ENCODE measurements around the gene HS3ST6. TPM values are rescaled to one million over a fixed set of nuclear protein-coding genes. Genes with fewer than 3 reads are reported as not detected.
A peak's percentile ranks its signal among the peaks of the same experiment; 100 is the strongest.
"Not testable (repeated sequence)": the region's sequence is repeated elsewhere in the genome, so short reads cannot be mapped to it uniquely, and the experiment has no call there.

Gene HS3ST6
- total and polyA plus RNA-seq, 4 donors = 0.40 to 5.9 (median 1.4) TPM

GRCh38 chr16:1940273-1941161, 22.3 kb upstream of the HS3ST6 start:
- Histone ChIP-seq H3K9ac (ENCODE audit: insufficient read depth in 1 of 2, low read length in 2 of 2) (no peak overlapping the region), H3K27me3 (ENCODE audit: control insufficient read depth in 3 of 3, insufficient read depth in 3 of 3, low read length in 2 of 3) (no peaks in the 10 kb centered on the region), H3K4me3 (no peak overlapping the region), H3K4me1 (ENCODE audit: control insufficient read depth in 5 of 5, insufficient read depth in 5 of 5, low read length in 5 of 5) (peaks cover 0 to 12% (median 7%) of the 10 kb centered on the region in 5 donors), H3K9me3 (ENCODE audit: control insufficient read depth in 4 of 4, insufficient read depth in 3 of 4, low read length in 3 of 4) (peaks cover 0 to 1% (median 0%) of the 10 kb centered on the region in 4 donors), H3K27ac (ENCODE audit: low read depth in 1 of 2, low read length in 1 of 2) (no peak overlapping the region), H3K36me3 (ENCODE audit: control insufficient read depth in 4 of 4, insufficient read depth in 4 of 4, low read length in 4 of 4) (peaks cover 2 to 33% (median 8%) of the 10 kb centered on the region in 4 donors)
- TF ChIP-seq CTCF (IDR thresholded peaks at IDR 0.05; ENCODE audit: control extremely low read depth, extremely low read depth) = no peak
- ATAC-seq (ENCODE audit: insufficient read depth, low FRiP score) (no peak), DNase-seq (no peak)
- 71 to 84% methylated on average over 23 of the region's 23 CpGs for WGBS, 2 donors

- H3K4me3 ChIP-seq; DNase-seq; H3K27me3 ChIP-seq (ENCODE audit: control insufficient read depth in 3 of 3, insufficient read depth in 3 of 3, low read length in 2 of 3); H3K9ac ChIP-seq (ENCODE audit: insufficient read depth in 1 of 2, low read length in 2 of 2); H3K27ac ChIP-seq (ENCODE audit: low read depth in 1 of 2, low read length in 1 of 2); ATAC-seq (ENCODE audit: insufficient read depth, low FRiP score); H3K9me3 ChIP-seq (ENCODE audit: control insufficient read depth in 4 of 4, insufficient read depth in 3 of 4, low read length in 3 of 4): not testable (repeated sequence)
- peaks cover 0 to 12% (median 7%) of the 10 kb centered on the region in 5 donors for H3K4me1 ChIP-seq (ENCODE audit: control insufficient read depth in 5 of 5, insufficient read depth in 5 of 5, low read length in 5 of 5)
- WGBS, 2 donors = 93% methylated on average over 8 of the region's 8 CpGs
- peaks cover 2 to 33% (median 8%) of the 10 kb centered on the region in 4 donors for H3K36me3 ChIP-seq (ENCODE audit: control insufficient read depth in 4 of 4, insufficient read depth in 4 of 4, low read length in 4 of 4)
These were observed 21.6 kb upstream of the HS3ST6 start for GRCh38 chr16:1939833-1940232.

DNA sequence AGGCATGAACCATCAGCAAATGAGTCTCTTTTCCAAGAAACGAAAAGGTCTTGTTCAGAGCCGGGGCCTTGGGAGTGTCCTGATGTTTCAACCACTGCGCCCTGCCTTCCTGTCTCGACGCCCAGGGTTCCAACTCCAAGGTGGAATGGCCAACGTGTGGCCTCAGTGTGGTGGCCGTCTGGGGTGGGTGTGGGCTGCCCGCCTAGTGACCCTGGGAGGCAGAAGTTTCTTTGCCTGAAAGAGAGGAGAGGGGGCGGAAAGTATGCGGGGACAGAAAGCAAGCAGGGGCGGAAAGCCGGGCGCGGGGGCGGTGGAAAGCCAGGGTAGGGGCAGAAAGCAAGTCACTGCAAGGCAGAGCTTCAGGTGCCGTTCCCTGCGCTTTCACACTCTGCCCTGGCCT, 20.7 kb upstream of the HS3ST6 start:
- DNase-seq (no peak), ATAC-seq (ENCODE audit: insufficient read depth, low FRiP score) (no peak)
- Histone ChIP-seq H3K9ac (ENCODE audit: insufficient read depth in 1 of 2, low read length in 2 of 2) (no peak overlapping the region), H3K4me1 (ENCODE audit: control insufficient read depth in 5 of 5, insufficient read depth in 5 of 5, low read length in 5 of 5) (peaks cover 0 to 12% (median 7%) of the 10 kb centered on the region in 5 donors), H3K4me3 (no peak overlapping the region), H3K27me3 (ENCODE audit: control insufficient read depth in 3 of 3, insufficient read depth in 3 of 3, low read length in 2 of 3) (no peaks in the 10 kb centered on the region), H3K27ac (ENCODE audit: low read depth in 1 of 2, low read length in 1 of 2) (peak overlapping the region in 1 of 2 donors; percentile 62), H3K36me3 (ENCODE audit: control insufficient read depth in 4 of 4, insufficient read depth in 4 of 4, low read length in 4 of 4) (peaks cover 2 to 33% (median 8%) of the 10 kb centered on the region in 4 donors), H3K9me3 (ENCODE audit: control insufficient read depth in 4 of 4, insufficient read depth in 3 of 4, low read length in 3 of 4) (peaks cover 0 to 1% (median 0%) of the 10 kb centered on the region in 4 donors)
- 73 to 88% methylated on average over 17 of the region's 17 CpGs for whole genome bisulfite sequencing, 2 donors
- TF ChIP-seq CTCF (IDR thresholded peaks at IDR 0.05; ENCODE audit: control extremely low read depth, extremely low read depth) = no peak

GRCh38 chr16:1938316-1938715, 20.1 kb upstream of the HS3ST6 start:
- peaks cover 0 to 12% (median 7%) of the 10 kb centered on the region in 5 donors for H3K4me1 ChIP-seq (ENCODE audit: control insufficient read depth in 5 of 5, insufficient read depth in 5 of 5, low read length in 5 of 5)
- no peak overlapping the region for H3K4me3 ChIP-seq
- no peak for DNase-seq
- H3K9me3 ChIP-seq (ENCODE audit: control insufficient read depth in 4 of 4, insufficient read depth in 3 of 4, low read length in 3 of 4) = peaks cover 0 to 1% (median 0%) of the 10 kb centered on the region in 4 donors
- peaks cover 2 to 33% (median 8%) of the 10 kb centered on the region in 4 donors for H3K36me3 ChIP-seq (ENCODE audit: control insufficient read depth in 4 of 4, insufficient read depth in 4 of 4, low read length in 4 of 4)
- TF ChIP-seq CTCF (IDR thresholded peaks at IDR 0.05; ENCODE audit: control extremely low read depth, extremely low read depth) = no peak
- ATAC-seq (ENCODE audit: insufficient read depth, low FRiP score) = no peak
- H3K9ac ChIP-seq (ENCODE audit: insufficient read depth in 1 of 2, low read length in 2 of 2) = no peak overlapping the region
- 38 to 77% methylated on average over 10 of the region's 10 CpGs for WGBS, 2 donors
- H3K27me3 ChIP-seq (ENCODE audit: control insufficient read depth in 3 of 3, insufficient read depth in 3 of 3, low read length in 2 of 3) = no peaks in the 10 kb centered on the region
- peak overlapping the region in 1 of 2 donors; percentile 62 for H3K27ac ChIP-seq (ENCODE audit: low read depth in 1 of 2, low read length in 1 of 2)

Data from lung (tissue), 12 donors.